ENCODE results near the gene HOXB4. TPM values are rescaled to one million over a fixed set of nuclear protein-coding genes. Genes with fewer than 3 reads are reported as not detected.

Gene HOXB4
- total RNA-seq, 1 experiment from 2014 or later, result 27.9 TPM

GRCh38 chr17:48584223-48584741 lies 6.1 kb upstream of the HOXB4 start:
- Histone ChIP-seq H3K36me3 (ENCODE audit: control insufficient read depth, insufficient read depth, low read length) (no peaks in the 10 kb centered on the region), H3K27me3 (ENCODE audit: control insufficient read depth, insufficient read depth, low read length) (no peaks in the 10 kb centered on the region), H3K27ac (ENCODE audit: low read length) (peak overlapping the region; percentile 99), H3K4me3 (ENCODE audit: low read depth in 2 of 2, low read length in 2 of 2) (peak overlapping the region; percentile 70 to 99), H3K4me1 (ENCODE audit: control insufficient read depth, insufficient read depth, low read length) (peaks cover 76% of the 10 kb centered on the region), H3K9me3 (ENCODE audit: control insufficient read depth, insufficient read depth, low read depth, low read length) (no peaks in the 10 kb centered on the region)
- DNase-seq (ENCODE audit: low read depth, low spot score) (no peak), ATAC-seq (no peak)
- CTCF ChIA-PET, result interaction anchor here (0.5 to 1.6 kb wide), 2 partner anchors 32 to 321 kb away, joined by 3 to 4 read pairs; no protein-coding TSS in a partner anchor
- in situ Hi-C loops (cut with HindIII; ENCODE audit: low pct_unique_long_range_greater_than_20kb, low sequenced_read_pairs) (no loop called here), intact Hi-C loops (cut with micrococcal nuclease; ENCODE audit: unreplicated experiment) (no loop called here)
- POLR2A ChIA-PET, result interaction anchor here (1.4 kb wide), 1 partner anchor 9 kb away, joined by 3 read pairs; the partner anchor contains the start of gene HOXB5
- TF ChIP-seq POLR2AphosphoS5 (IDR thresholded peaks at IDR 0.05; ENCODE audit: low read depth, low read length) (no peak; the same call in 1 of the 2 replicates), TCF7L2 (IDR thresholded peaks at IDR 0.05; ENCODE audit: low read depth, low read length) (no peak)
- no TSS peak for BruUV-seq (replicated peaks)

- no TSS peak for BruUV-seq (replicated peaks)
- Histone ChIP-seq H3K27me3 (ENCODE audit: control insufficient read depth, insufficient read depth, low read length) (no peaks in the 10 kb centered on the region), H3K27ac (ENCODE audit: low read length) (peak overlapping the region; percentile 99), H3K9me3 (ENCODE audit: control insufficient read depth, insufficient read depth, low read depth, low read length) (no peaks in the 10 kb centered on the region), H3K36me3 (ENCODE audit: control insufficient read depth, insufficient read depth, low read length) (no peaks in the 10 kb centered on the region), H3K4me3 (ENCODE audit: low read depth in 2 of 2, low read length in 2 of 2) (peak overlapping the region; percentile 70 to 99), H3K4me1 (ENCODE audit: control insufficient read depth, insufficient read depth, low read length) (peaks cover 76% of the 10 kb centered on the region)
- ChIA-PET CTCF (interaction anchor here (1.6 kb wide), 1 partner anchor 321 kb away, joined by 4 read pairs; no protein-coding TSS in a partner anchor), POLR2A (interaction anchor here (1.4 kb wide), 1 partner anchor 10 kb away, joined by 3 read pairs; the partner anchor contains the start of gene HOXB5)
- no peak for DNase-seq (ENCODE audit: low read depth, low spot score)
- no peak for ATAC-seq
- in situ Hi-C loops (cut with HindIII; ENCODE audit: low pct_unique_long_range_greater_than_20kb, low sequenced_read_pairs), result no loop called here
- intact Hi-C loops (cut with micrococcal nuclease; ENCODE audit: unreplicated experiment), result no loop called here
- TF ChIP-seq POLR2AphosphoS5 (IDR thresholded peaks at IDR 0.05; ENCODE audit: low read depth, low read length) (no peak), SIN3A (IDR thresholded peaks at IDR 0.05; ENCODE audit: borderline replicate concordance, insufficient read depth, low read depth, low read length) (no peak), REST (IDR thresholded peaks at IDR 0.05; ENCODE audit: insufficient read depth in 1 of 2, low read depth in 2 of 2, low read length in 1 of 2) (no peak), TCF7L2 (IDR thresholded peaks at IDR 0.05; ENCODE audit: low read depth, low read length) (no peak), CTCF (IDR thresholded peaks at IDR 0.05) (no peak)
Measured at GRCh38 chr17:48583708-48584222, 5.6 kb upstream of the HOXB4 start.

- CTCF ChIA-PET, result interaction anchor here (0.6 to 1.6 kb wide), 3 partner anchors 320 to 416 kb away, joined by 3 to 6 read pairs (median 4); no protein-coding TSS in a partner anchor
- H3K36me3 ChIP-seq (ENCODE audit: control insufficient read depth, insufficient read depth, low read length), result no peaks in the 10 kb centered on the region
- DNase-seq (ENCODE audit: low read depth, low spot score) (no peak), ATAC-seq (no peak)
- POLR2A ChIA-PET, result interaction anchor here (0.7 to 0.8 kb wide), 3 partner anchors 13 to 625 kb away, joined by 3 to 4 read pairs (median 4); partner anchors contain the start of gene PRR15L
- H3K9me3 ChIP-seq (ENCODE audit: control insufficient read depth, insufficient read depth, low read depth, low read length), result no peaks in the 10 kb centered on the region
- BruUV-seq (replicated peaks), result TSS peak; percentile 54
- peak overlapping the region; percentile 70 to 99 for H3K4me3 ChIP-seq (ENCODE audit: low read depth in 2 of 2, low read length in 2 of 2)
- no peaks in the 10 kb centered on the region for H3K27me3 ChIP-seq (ENCODE audit: control insufficient read depth, insufficient read depth, low read length)
- peaks cover 66% of the 10 kb centered on the region for H3K4me1 ChIP-seq (ENCODE audit: control insufficient read depth, insufficient read depth, low read length)
- no peak for TF ChIP-seq CTCF (IDR thresholded peaks at IDR 0.05)
- no peak for TF ChIP-seq SIN3A (IDR thresholded peaks at IDR 0.05; ENCODE audit: borderline replicate concordance, insufficient read depth, low read depth, low read length)
- no peak for TF ChIP-seq TCF7L2 (IDR thresholded peaks at IDR 0.05; ENCODE audit: low read depth, low read length)
- no peak for TF ChIP-seq REST (IDR thresholded peaks at IDR 0.05; ENCODE audit: insufficient read depth in 1 of 2, low read depth in 2 of 2, low read length in 1 of 2)
- no peak for TF ChIP-seq POLR2AphosphoS5 (IDR thresholded peaks at IDR 0.05; ENCODE audit: low read depth, low read length)
- in situ Hi-C loops (cut with HindIII; ENCODE audit: low pct_unique_long_range_greater_than_20kb, low sequenced_read_pairs) (no loop called here), intact Hi-C loops (cut with micrococcal nuclease; ENCODE audit: unreplicated experiment) (no loop called here)
- H3K27ac ChIP-seq (ENCODE audit: low read length), result peak overlapping the region; percentile 99
Measured at GRCh38 chr17:48582750-48583069, 4.6 kb upstream of the HOXB4 start.

Data from Panc1 (cell line).